IMR-90 (cell line): Measurements from ENCODE around the gene RHOU. TPM values are rescaled to one million over a fixed set of nuclear protein-coding genes. Genes with fewer than 3 reads are reported as not detected.

Source experiments
- ATAC-seq: fragments of 200-7000 bp; cut with Tn5 transposase; 2 replicates; pipeline ENCODE4 v1.9.1; 2020; ENCODE audit warnings: low read depth, mild to moderate bottlenecking, moderate library complexity
- BruUV-seq: library from RNA; stranded (reverse); fragments of 400-500 nt; replicated peaks from 2 replicates; lab custom pipeline; 2021; lab: Mats Ljungman, UMichigan
- CTCF ChIA-PET: fragments of 300-600 bp; formaldehyde crosslinking; extraction: SDS; loops from one replicate; lab custom pipeline; 2021; ENCODE audit warnings: antibody characterized with exemption; lab: Yijun Ruan, JAX
- POLR2A ChIA-PET: fragments of 300-600 bp; sonication (Branson Sonifier 250); formaldehyde crosslinking; loops from one replicate; lab custom pipeline; 2022; ENCODE audit warnings: antibody characterized with exemption; ENCODE audit not compliant: unreplicated experiment; lab: Charles Lee
- DNase-seq: peaks from one replicate; pipeline ENCODE4 v3.0.0; 2013
- H2AFZ ChIP-seq: replicated peaks from 2 replicates; pipeline ENCODE3; 2013; ENCODE audit warnings: low read length, mild to moderate bottlenecking; ENCODE audit not compliant: poor library complexity
- H2AK5ac ChIP-seq: 2 replicates; pipeline ENCODE4 v1.6.1; 2013; ENCODE audit warnings: low read depth, low read length, inconsistent platforms
- H2AK9ac ChIP-seq: replicated peaks from 2 replicates; pipeline ENCODE3; 2013; ENCODE audit warnings: mild to moderate bottlenecking, low read depth, low read length, moderate library complexity; ENCODE audit not compliant: poor library complexity
- H2BK120ac ChIP-seq: 2 replicates; pipeline ENCODE4 v1.6.1; 2013; ENCODE audit warnings: low read depth, low read length, inconsistent platforms
- H2BK15ac ChIP-seq: 3 replicates; pipeline ENCODE4 v1.6.1; 2013; ENCODE audit warnings: low read depth, low read length, inconsistent platforms
- H2BK20ac ChIP-seq: 2 replicates; pipeline ENCODE4 v1.6.1; 2013; ENCODE audit warnings: low read depth, mild to moderate bottlenecking, inconsistent platforms, low read length, moderate library complexity
- H2BK5ac ChIP-seq: 2 replicates; pipeline ENCODE4 v1.6.1; 2013; ENCODE audit warnings: mild to moderate bottlenecking, low read depth, low read length, inconsistent platforms; ENCODE audit not compliant: poor library complexity, severe bottlenecking
- H3K14ac ChIP-seq: replicated peaks from 2 replicates; pipeline ENCODE4 v1.6.1; 2013; ENCODE audit warnings: low read depth, low read length, inconsistent platforms
- H3K18ac ChIP-seq: 2 replicates; pipeline ENCODE4 v1.6.1; 2013; ENCODE audit warnings: low read depth, low read length, control low read depth
- H3K23ac ChIP-seq: 2 replicates; pipeline ENCODE4 v1.6.1; 2013; ENCODE audit warnings: low read depth, low read length, inconsistent platforms
- H3K27ac ChIP-seq: 2 replicates; pipeline ENCODE4 v1.5.1; 2013; ENCODE audit warnings: mild to moderate bottlenecking, control low read depth, low read length; ENCODE audit not compliant: insufficient read depth
- H3K27me3 ChIP-seq: 2 replicates; pipeline ENCODE4 v1.6.1; 2013; ENCODE audit warnings: low read length; ENCODE audit not compliant: control insufficient read depth, insufficient read depth
- H3K36me3 ChIP-seq: 2 replicates; pipeline ENCODE4 v1.6.1; 2013; ENCODE audit warnings: low read length, mixed read lengths; ENCODE audit not compliant: control insufficient read depth, insufficient read depth
- H3K4ac ChIP-seq: 2 replicates; pipeline ENCODE4 v1.6.1; 2013; ENCODE audit warnings: low read depth, low read length, inconsistent platforms
- H3K4me1 ChIP-seq: 2 replicates; pipeline ENCODE4 v1.6.1; 2013; ENCODE audit warnings: low read length, mixed read lengths; ENCODE audit not compliant: control insufficient read depth, insufficient read depth
- H3K4me2 ChIP-seq: 2 replicates; pipeline ENCODE4 v1.6.1; 2013; ENCODE audit warnings: low read depth, mild to moderate bottlenecking, control low read depth, low read length, moderate library complexity
- H3K4me3 ChIP-seq: 2 replicates; pipeline ENCODE4 v1.5.1; 2013; ENCODE audit warnings: low read depth, mild to moderate bottlenecking, control low read depth, low read length, moderate library complexity; ENCODE audit not compliant: insufficient read depth
- H3K56ac ChIP-seq: 2 replicates; pipeline ENCODE4 v1.6.1; 2013; ENCODE audit warnings: low read length, inconsistent platforms; ENCODE audit not compliant: insufficient read depth; ENCODE audit errors: extremely low read depth
- H3K79me1 ChIP-seq, 2 experiments: 2 replicates each; pipeline ENCODE4 v1.6.1; 2013; ENCODE audit warnings: low read length in 2 of 2, inconsistent platforms in 1 of 2, low read depth in 1 of 2
- H3K9ac ChIP-seq: 2 replicates; pipeline ENCODE4 v1.6.1; 2013; ENCODE audit warnings: low read depth, low read length, control low read depth
- H3K9me1 ChIP-seq: 2 replicates; pipeline ENCODE4 v1.6.1; 2013; ENCODE audit warnings: low read length, inconsistent platforms; ENCODE audit not compliant: insufficient read depth
- H3K9me3 ChIP-seq: 2 replicates; pipeline ENCODE4 v1.6.1; 2013; ENCODE audit warnings: low read length; ENCODE audit not compliant: control insufficient read depth, insufficient read depth
- H4K20me1 ChIP-seq: 2 replicates; pipeline ENCODE4 v1.6.1; 2013; ENCODE audit warnings: low read length, inconsistent platforms; ENCODE audit not compliant: insufficient read depth
- H4K5ac ChIP-seq: 2 replicates; pipeline ENCODE4 v1.6.1; 2013; ENCODE audit warnings: mild to moderate bottlenecking, low read depth, low read length, control low read depth
- H4K8ac ChIP-seq, 2 experiments: 2 replicates each; pipeline ENCODE4 v1.6.1; 2013; ENCODE audit warnings: low read depth in 2 of 2, low read length in 2 of 2, control low read depth in 1 of 2, inconsistent platforms in 1 of 2
- H4K91ac ChIP-seq: 2 replicates; pipeline ENCODE4 v1.6.1; 2013; ENCODE audit warnings: low read depth, low read length, inconsistent platforms; ENCODE audit not compliant: insufficient read depth
- MXI1 ChIP-seq: IDR thresholded peaks from 2 replicates; pipeline ENCODE4 v1.6.1; 2012; ENCODE audit warnings: low read depth, mild to moderate bottlenecking, low read length, moderate library complexity, borderline replicate concordance
- RAD21 ChIP-seq: IDR thresholded peaks from 2 replicates; pipeline ENCODE4 v1.6.1; 2012; ENCODE audit warnings: low read length, improper control_type of control experiment
- RCOR1 ChIP-seq: IDR thresholded peaks from 2 replicates; pipeline ENCODE4 v1.6.1; 2012; ENCODE audit warnings: mild to moderate bottlenecking, low read length, improper control_type of control experiment; ENCODE audit not compliant: insufficient replicate concordance
- WGBS, 2 experiments: methylation state at CpG; one replicate each; pipeline versions ENCODE4 v1.1.5 to v1.1.7; 2013; ENCODE audit warnings: missing lambda C conversion rate in 2 of 2; ENCODE audit not compliant: insufficient read length in 1 of 2; ENCODE audit errors: extremely low coverage in 2 of 2; 5-methylcytosine and 5-hydroxymethylcytosine counted together
- dilution Hi-C: fragments of 300-500 bp; cut with HindIII; formaldehyde crosslinking; loops from one replicate; pipeline ENCODE4 v1.14.3; 2018; ENCODE audit warnings: low sequenced_read_pairs; ENCODE audit not compliant: unreplicated experiment
- in situ Hi-C: fragments of 300-500 bp; cut with MboI; formaldehyde crosslinking; loops from 3 replicates; pipeline ENCODE4 v1.14.3; 2019; ENCODE audit warnings: low sequenced_read_pairs, inconsistent platforms, mixed read lengths
- intact Hi-C: fragments of 100-400 bp; cut with micrococcal nuclease; formaldehyde crosslinking; loops from 2 replicates; pipeline ENCODE4 v1.10.0; 2022
- polyA plus RNA-seq, 3 experiments: library from polyadenylated mRNA; depleted of rRNA; stranded (reverse); fragments of >200 nt; gene quantifications; 2 replicates each; pipeline ENCODE4 v1.2.3, GENCODE V29; 2012; ENCODE audit warnings: low replicate concordance in 1 of 3
- total RNA-seq: library from RNA; depleted of rRNA; stranded (reverse); fragments of >200 nt; gene quantifications from 2 replicates; pipeline ENCODE4 v1.2.3, GENCODE V29; 2012

Gene RHOU
- total and polyA plus RNA-seq, 2 of the 4 experiments (the other 2 are of a cell fraction): 0.44 to 0.72 TPM

DNA sequence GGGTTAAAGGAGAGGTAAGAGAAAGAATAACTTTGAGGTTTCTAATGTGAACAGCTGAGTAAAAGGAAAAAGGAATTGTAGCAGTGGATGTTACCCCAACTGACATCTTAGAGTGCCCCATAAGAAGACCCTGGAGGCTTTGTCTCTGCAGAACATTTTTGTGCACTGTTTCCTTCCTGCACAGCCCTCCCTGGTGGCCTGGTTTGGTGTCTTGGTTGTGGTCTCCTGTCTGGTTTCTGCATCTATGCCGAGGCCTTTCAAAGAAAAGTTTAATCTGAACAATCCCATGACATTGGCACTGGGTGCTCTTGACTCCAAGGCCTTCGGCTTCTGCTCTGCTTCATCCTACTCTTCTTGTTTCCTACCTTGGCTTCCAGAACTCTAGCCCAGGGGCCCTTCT, 57.8 kb downstream of the RHOU start:
- CTCF ChIA-PET: no interaction called here
- no peaks in the 10 kb centered on the region for H3K4me1 ChIP-seq
- H3K4ac ChIP-seq: no peak overlapping the region
- no peaks in the 10 kb centered on the region for H3K79me1 ChIP-seq
- no peak overlapping the region for H4K91ac ChIP-seq
- no TSS peak for BruUV-seq
- dilution Hi-C loops (no loop called here), intact Hi-C loops (no loop called here), in situ Hi-C loops (no loop called here)
- H3K27me3 ChIP-seq: peaks cover 6% of the 10 kb centered on the region
- H3K14ac ChIP-seq: no peak overlapping the region
- ATAC-seq (no peak), DNase-seq (no peak)
- no peaks in the 10 kb centered on the region for H3K9me1 ChIP-seq
- no peak overlapping the region for H2AK9ac ChIP-seq
- H3K9me3 ChIP-seq: peaks cover 2% of the 10 kb centered on the region; the same call in 1 of the 2 replicates
- H2BK5ac ChIP-seq: no peak overlapping the region
- no peak overlapping the region for H3K27ac ChIP-seq
- no peak overlapping the region for H3K18ac ChIP-seq
- no peak overlapping the region for H2BK20ac ChIP-seq
- no peak overlapping the region for H4K5ac ChIP-seq
- POLR2A ChIA-PET: no interaction called here
- TF ChIP-seq MXI1 (no peak), RAD21 (no peak), RCOR1 (no peak)
- no peak overlapping the region for H3K23ac ChIP-seq
- no peak overlapping the region for H3K9ac ChIP-seq
- no CpG with 5 or more reads among the region's 2 CpGs for WGBS, 2 experiments
- no peaks in the 10 kb centered on the region for H3K36me3 ChIP-seq
- no peaks in the 10 kb centered on the region for H4K20me1 ChIP-seq
- H2AFZ ChIP-seq: no peak overlapping the region
- H3K56ac ChIP-seq: no peak overlapping the region
- H2BK120ac ChIP-seq: no peak overlapping the region
- no peak overlapping the region for H4K8ac ChIP-seq
- no peak overlapping the region for H3K4me3 ChIP-seq
- H2AK5ac ChIP-seq: no peak overlapping the region
- H3K4me2 ChIP-seq: no peak overlapping the region
- H2BK15ac ChIP-seq: no peak overlapping the region
